ENCODE measurements around the gene FCRL5.

FCRL5 gene

DNA sequence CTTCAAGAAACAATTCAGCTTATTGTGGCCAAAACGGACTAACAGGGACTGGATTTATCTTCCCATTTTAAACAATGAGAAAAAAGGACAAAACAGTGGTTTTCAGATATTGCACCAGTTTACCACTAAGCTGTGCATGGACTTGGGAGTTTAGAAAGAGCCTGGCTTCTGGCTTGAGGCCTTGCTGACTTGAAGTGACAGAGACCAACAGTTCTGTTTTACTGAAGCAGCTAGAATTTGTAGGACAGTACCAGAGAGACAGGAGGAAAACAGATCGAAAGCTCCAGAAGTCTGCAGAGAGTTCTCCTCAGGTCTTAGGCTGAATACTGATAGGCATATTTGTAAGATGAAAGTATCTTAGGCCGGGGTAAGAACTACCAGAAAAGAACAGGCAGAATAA lies 25.1 kb upstream of the FCRL5 start:
- Histone ChIP-seq H3K9me3 (ENCODE audit: insufficient read depth, low read depth, low read length) (no peaks in the 10 kb centered on the region), H3K36me3 (ENCODE audit: insufficient read depth, low read length) (no peaks in the 10 kb centered on the region), H3K4me2 (ENCODE audit: low read depth, low read length, poor library complexity, severe bottlenecking) (no peak overlapping the region), H4K20me1 (ENCODE audit: insufficient read depth, low read length, poor library complexity, severe bottlenecking) (no peaks in the 10 kb centered on the region), H3K4me3 (ENCODE audit: low read length, poor library complexity, severe bottlenecking) (no peak overlapping the region), H3K79me2 (ENCODE audit: insufficient read depth, low read length) (no peaks in the 10 kb centered on the region), H3K4me1 (ENCODE audit: insufficient read depth, low read length, poor library complexity, severe bottlenecking) (peaks cover 9% of the 10 kb centered on the region), H2AFZ (ENCODE audit: low read length) (no peak overlapping the region), H3F3A (ENCODE audit: low read depth) (no peaks in the 10 kb centered on the region), H3K9ac (ENCODE audit: low read depth, low read length, poor library complexity, severe bottlenecking) (no peak overlapping the region), H3K9me2 (replicated peaks; ENCODE audit: low read depth, low read length) (no peaks in the 10 kb centered on the region), H3K27me3 (ENCODE audit: insufficient read depth, low read length, poor library complexity, severe bottlenecking) (no peaks in the 10 kb centered on the region)
- TF ChIP-seq EZH2phosphoT487 (IDR thresholded peaks at IDR 0.05; ENCODE audit: borderline replicate concordance): no peak
- TF ChIP-seq, protein P1, sequence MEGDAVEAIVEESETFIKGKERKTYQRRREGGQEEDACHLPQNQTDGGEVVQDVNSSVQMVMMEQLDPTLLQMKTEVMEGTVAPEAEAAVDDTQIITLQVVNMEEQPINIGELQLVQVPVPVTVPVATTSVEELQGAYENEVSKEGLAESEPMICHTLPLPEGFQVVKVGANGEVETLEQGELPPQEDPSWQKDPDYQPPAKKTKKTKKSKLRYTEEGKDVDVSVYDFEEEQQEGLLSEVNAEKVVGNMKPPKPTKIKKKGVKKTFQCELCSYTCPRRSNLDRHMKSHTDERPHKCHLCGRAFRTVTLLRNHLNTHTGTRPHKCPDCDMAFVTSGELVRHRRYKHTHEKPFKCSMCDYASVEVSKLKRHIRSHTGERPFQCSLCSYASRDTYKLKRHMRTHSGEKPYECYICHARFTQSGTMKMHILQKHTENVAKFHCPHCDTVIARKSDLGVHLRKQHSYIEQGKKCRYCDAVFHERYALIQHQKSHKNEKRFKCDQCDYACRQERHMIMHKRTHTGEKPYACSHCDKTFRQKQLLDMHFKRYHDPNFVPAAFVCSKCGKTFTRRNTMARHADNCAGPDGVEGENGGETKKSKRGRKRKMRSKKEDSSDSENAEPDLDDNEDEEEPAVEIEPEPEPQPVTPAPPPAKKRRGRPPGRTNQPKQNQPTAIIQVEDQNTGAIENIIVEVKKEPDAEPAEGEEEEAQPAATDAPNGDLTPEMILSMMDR (conservative IDR thresholded peaks at IDR 0.05; ENCODE audit: low read length): peak; percentile 25

DNA sequence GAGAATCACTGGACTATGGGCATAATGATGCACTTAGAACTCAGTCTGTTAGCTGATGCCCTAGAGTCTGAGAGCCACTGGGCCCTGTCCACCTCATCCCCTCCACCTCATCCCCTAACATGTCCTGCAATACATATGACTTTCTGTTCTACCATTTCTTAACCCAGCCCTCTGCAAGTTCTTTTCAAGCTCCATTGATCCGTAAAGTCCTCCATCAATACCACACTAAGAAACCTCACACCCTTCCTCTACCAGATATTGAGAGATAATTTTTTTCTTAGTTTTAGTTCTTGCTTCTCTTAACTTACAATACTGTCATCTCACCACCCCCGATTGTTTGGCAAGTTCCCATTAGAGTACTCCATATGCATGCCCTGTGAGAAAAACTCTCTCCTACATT lies 23.4 kb upstream of the FCRL5 start:
- Histone ChIP-seq H3K4me3 (ENCODE audit: low read length, poor library complexity, severe bottlenecking) (no peak overlapping the region), H3K79me2 (ENCODE audit: insufficient read depth, low read length) (no peaks in the 10 kb centered on the region), H2AFZ (ENCODE audit: low read length) (no peak overlapping the region), H3K9me3 (ENCODE audit: insufficient read depth, low read depth, low read length) (no peaks in the 10 kb centered on the region), H3K9ac (ENCODE audit: low read depth, low read length, poor library complexity, severe bottlenecking) (no peak overlapping the region), H3K9me2 (replicated peaks; ENCODE audit: low read depth, low read length) (no peaks in the 10 kb centered on the region), H3K4me1 (ENCODE audit: insufficient read depth, low read length, poor library complexity, severe bottlenecking) (no peaks in the 10 kb centered on the region), H3F3A (ENCODE audit: low read depth) (no peaks in the 10 kb centered on the region), H3K36me3 (ENCODE audit: insufficient read depth, low read length) (no peaks in the 10 kb centered on the region), H4K20me1 (ENCODE audit: insufficient read depth, low read length, poor library complexity, severe bottlenecking) (no peaks in the 10 kb centered on the region), H3K27me3 (ENCODE audit: insufficient read depth, low read length, poor library complexity, severe bottlenecking) (no peaks in the 10 kb centered on the region), H3K4me2 (ENCODE audit: low read depth, low read length, poor library complexity, severe bottlenecking) (no peak overlapping the region)
- no peak for TF ChIP-seq EZH2phosphoT487 (IDR thresholded peaks at IDR 0.05; ENCODE audit: borderline replicate concordance)
- TF ChIP-seq, protein P1 (conservative IDR thresholded peaks at IDR 0.05; ENCODE audit: low read length): no peak

DNA sequence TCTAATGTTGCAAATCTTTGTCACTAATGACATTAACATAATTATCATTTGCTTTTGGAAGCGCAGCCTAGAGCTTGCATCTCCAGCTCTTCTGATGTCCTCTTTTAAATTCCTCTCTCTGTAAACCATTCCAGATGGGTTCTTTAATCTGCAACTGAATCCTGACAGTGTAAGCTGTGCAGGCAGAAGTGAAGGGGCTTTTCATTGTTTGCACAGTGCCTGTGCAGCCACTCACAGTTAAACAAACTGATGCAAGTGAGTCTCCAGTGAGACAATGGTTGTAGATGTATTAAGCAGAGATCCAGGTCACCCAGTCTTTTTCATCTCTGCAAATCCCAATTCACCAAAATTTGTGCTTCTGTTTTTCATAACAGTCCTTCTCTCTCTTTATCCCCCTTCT lies 22.5 kb upstream of the FCRL5 start:
- Histone ChIP-seq H4K20me1 (ENCODE audit: insufficient read depth, low read length, poor library complexity, severe bottlenecking) (no peaks in the 10 kb centered on the region), H3F3A (ENCODE audit: low read depth) (no peaks in the 10 kb centered on the region), H3K79me2 (ENCODE audit: insufficient read depth, low read length) (no peaks in the 10 kb centered on the region), H3K36me3 (ENCODE audit: insufficient read depth, low read length) (no peaks in the 10 kb centered on the region), H3K27me3 (ENCODE audit: insufficient read depth, low read length, poor library complexity, severe bottlenecking) (no peaks in the 10 kb centered on the region), H3K9me3 (ENCODE audit: insufficient read depth, low read depth, low read length) (no peaks in the 10 kb centered on the region), H3K4me2 (ENCODE audit: low read depth, low read length, poor library complexity, severe bottlenecking) (no peak overlapping the region), H3K4me1 (ENCODE audit: insufficient read depth, low read length, poor library complexity, severe bottlenecking) (peaks cover 4% of the 10 kb centered on the region), H2AFZ (ENCODE audit: low read length) (no peak overlapping the region), H3K9me2 (replicated peaks; ENCODE audit: low read depth, low read length) (no peaks in the 10 kb centered on the region), H3K4me3 (ENCODE audit: low read length, poor library complexity, severe bottlenecking) (no peak overlapping the region), H3K9ac (ENCODE audit: low read depth, low read length, poor library complexity, severe bottlenecking) (no peak overlapping the region)
- TF ChIP-seq, protein P1 (conservative IDR thresholded peaks at IDR 0.05; ENCODE audit: low read length): no peak
- TF ChIP-seq EZH2phosphoT487 (IDR thresholded peaks at IDR 0.05; ENCODE audit: borderline replicate concordance): no peak
